GM18858 (cell line): ENCODE results near the gene ZRSR2.
A peak's percentile ranks its signal among the peaks of the same experiment; 100 is the strongest.
"Not testable (repeated sequence)": the region's sequence is repeated elsewhere in the genome, so short reads cannot be mapped to it uniquely, and the experiment has no call there.

Experiments
- ATAC-seq: cut with Tn5 transposase; IDR thresholded peaks from one replicate; pipeline ENCODE4 v1.9.1; 2021; ENCODE audit not compliant: unreplicated experiment

The ZRSR2 gene

GRCh38 chrX:15790769-15791290 lies 546 bp downstream of the ZRSR2 start:
- peak; percentile 8 for ATAC-seq

- ATAC-seq, result no peak
These were observed 7.4 kb downstream of the ZRSR2 start for GRCh38 chrX:15797707-15798106.

GRCh38 chrX:15804563-15804962 lies 14.3 kb downstream of the ZRSR2 start:
- no peak for ATAC-seq

GRCh38 chrX:15808254-15808653 lies 18.0 kb downstream of the ZRSR2 start:
- ATAC-seq, result no peak

- no peak for ATAC-seq
These were observed 22.1 kb downstream of the ZRSR2 start for GRCh38 chrX:15812192-15812938.

- no peak for ATAC-seq
These were observed 23.1 kb downstream of the ZRSR2 start for GRCh38 chrX:15813416-15813815.

- ATAC-seq, result no peak
These were observed 24.6 kb downstream of the ZRSR2 start for GRCh38 chrX:15814771-15815365.

- peak; percentile 57 for ATAC-seq
These were observed 25.6 kb downstream of the ZRSR2 start for GRCh38 chrX:15815779-15816437.

GRCh38 chrX:15816438-15816809 lies 26.1 kb downstream of the ZRSR2 start:
- ATAC-seq, result no peak

GRCh38 chrX:15816886-15817285 lies 26.6 kb downstream of the ZRSR2 start:
- ATAC-seq, result no peak

GRCh38 chrX:15820106-15821073 lies 30.1 kb downstream of the ZRSR2 start:
- ATAC-seq, result no peak

- ATAC-seq, result no peak
These were observed 32.6 kb downstream of the ZRSR2 start for GRCh38 chrX:15822922-15823321.

- no peak for ATAC-seq
These were observed 35.7 kb downstream of the ZRSR2 start for GRCh38 chrX:15825936-15826335.

GRCh38 chrX:15829217-15829616 lies 38.9 kb downstream of the ZRSR2 start:
- no peak for ATAC-seq

GRCh38 chrX:15831347-15831746 lies 41.1 kb downstream of the ZRSR2 start:
- ATAC-seq, result not testable (repeated sequence)

GRCh38 chrX:15834053-15834452 lies 43.8 kb downstream of the ZRSR2 start:
- ATAC-seq, result no peak

GRCh38 chrX:15834827-15835595 lies 44.7 kb downstream of the ZRSR2 start:
- ATAC-seq, result no peak

- ATAC-seq, result no peak
These were observed 47.7 kb downstream of the ZRSR2 start for GRCh38 chrX:15838017-15838416.

- ATAC-seq, result no peak
These were observed 51.7 kb downstream of the ZRSR2 start for GRCh38 chrX:15841853-15842516.

GRCh38 chrX:15843960-15844359 lies 53.7 kb downstream of the ZRSR2 start:
- no peak for ATAC-seq
